ENCODE data around the gene MRC1.

GRCh38 chr10:17833656-17834055 lies 24.5 kb downstream of the MRC1 start:
- TF ChIP-seq, protein P1, sequence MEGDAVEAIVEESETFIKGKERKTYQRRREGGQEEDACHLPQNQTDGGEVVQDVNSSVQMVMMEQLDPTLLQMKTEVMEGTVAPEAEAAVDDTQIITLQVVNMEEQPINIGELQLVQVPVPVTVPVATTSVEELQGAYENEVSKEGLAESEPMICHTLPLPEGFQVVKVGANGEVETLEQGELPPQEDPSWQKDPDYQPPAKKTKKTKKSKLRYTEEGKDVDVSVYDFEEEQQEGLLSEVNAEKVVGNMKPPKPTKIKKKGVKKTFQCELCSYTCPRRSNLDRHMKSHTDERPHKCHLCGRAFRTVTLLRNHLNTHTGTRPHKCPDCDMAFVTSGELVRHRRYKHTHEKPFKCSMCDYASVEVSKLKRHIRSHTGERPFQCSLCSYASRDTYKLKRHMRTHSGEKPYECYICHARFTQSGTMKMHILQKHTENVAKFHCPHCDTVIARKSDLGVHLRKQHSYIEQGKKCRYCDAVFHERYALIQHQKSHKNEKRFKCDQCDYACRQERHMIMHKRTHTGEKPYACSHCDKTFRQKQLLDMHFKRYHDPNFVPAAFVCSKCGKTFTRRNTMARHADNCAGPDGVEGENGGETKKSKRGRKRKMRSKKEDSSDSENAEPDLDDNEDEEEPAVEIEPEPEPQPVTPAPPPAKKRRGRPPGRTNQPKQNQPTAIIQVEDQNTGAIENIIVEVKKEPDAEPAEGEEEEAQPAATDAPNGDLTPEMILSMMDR (IDR thresholded peaks at IDR 0.05; ENCODE audit: borderline replicate concordance, extremely low read depth, low read length, poor library complexity, severe bottlenecking), result no peak
- TF ChIP-seq EZH2 (IDR thresholded peaks at IDR 0.05; ENCODE audit: borderline replicate concordance, low read depth, low read length, severe bottlenecking), result no peak
